Muscle of back (tissue), 11 donors: ENCODE data around the gene DAZAP2. TPM values are rescaled to one million over a fixed set of nuclear protein-coding genes. Genes with fewer than 3 reads are reported as not detected.
"Not testable (repeated sequence)": the region's sequence is repeated elsewhere in the genome, so short reads cannot be mapped to it uniquely, and the experiment has no call there.

ENCODE experiments used
- DNase-seq, 3 donors: peaks; one replicate each; pipeline versions ENCODE4 v3.0.0 to v3.0.0-alpha.2; 2013
- polyA plus RNA-seq, 10 donors: library from polyadenylated mRNA; unstranded; fragments of 120-200 nt; gene quantifications; one replicate each; pipeline ENCODE4 v1.2.1, GENCODE V29; 2013; ENCODE audit not compliant: insufficient read length in 10 of 10

The DAZAP2 gene
- polyA plus RNA-seq, 10 donors = 67.6 to 93.6 (median 82.6) TPM

DNA sequence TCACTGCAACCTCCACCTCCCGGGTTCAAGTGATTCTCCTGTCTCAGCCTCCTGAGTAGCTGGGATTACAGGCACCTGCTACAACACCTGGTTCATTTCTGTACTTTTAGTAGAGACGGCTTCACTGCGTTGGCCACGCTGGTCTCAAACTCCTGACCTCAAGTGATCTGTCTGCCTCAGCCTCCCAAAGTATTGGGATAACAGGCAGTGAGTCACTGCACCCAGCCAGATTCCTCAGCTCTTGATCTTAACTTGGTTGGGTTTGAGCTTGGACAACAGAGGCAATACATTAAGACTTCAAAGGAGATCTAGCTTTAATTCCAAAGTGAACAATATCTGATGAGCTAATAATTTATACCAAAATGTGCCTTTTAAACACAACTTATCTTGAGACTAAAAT is 5.6 kb downstream of the DAZAP2 start:
- DNase-seq = no peak

DNA sequence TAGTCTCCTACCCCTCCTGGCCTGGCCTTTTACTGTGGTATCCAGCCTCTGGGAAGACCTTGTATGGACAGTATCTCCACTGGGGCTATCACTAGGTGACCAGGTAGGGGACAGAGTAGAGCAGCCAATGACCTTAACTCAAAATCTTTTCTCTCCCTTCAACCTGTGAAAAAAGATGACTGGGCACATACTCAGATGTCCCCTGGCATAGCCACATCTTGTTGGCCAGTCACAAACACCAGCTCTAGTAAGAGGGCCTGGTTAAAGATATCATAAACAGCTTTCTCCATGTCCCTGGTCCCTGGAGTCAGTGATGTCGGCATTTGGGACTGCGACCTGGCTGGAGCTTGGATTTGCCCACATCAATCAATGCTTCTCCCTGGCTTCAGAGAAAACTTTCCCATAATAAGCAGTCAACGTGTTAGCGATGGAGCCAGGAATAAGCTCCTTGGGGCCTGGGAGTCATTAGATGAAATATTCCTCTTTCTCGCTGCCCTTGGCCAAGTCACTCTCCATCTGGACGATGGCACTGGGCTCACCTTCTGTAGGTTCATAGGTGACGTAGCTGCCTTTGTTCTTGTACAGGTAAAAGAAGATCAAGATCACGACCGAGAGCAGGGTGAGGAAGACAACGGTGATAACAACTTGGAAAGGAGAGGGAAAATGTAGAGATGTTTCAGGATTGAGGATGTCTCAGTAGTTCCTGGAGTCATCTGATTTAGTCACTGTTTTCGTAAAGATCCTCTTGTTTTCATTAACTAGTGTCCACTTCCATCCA is 7.0 kb downstream of the DAZAP2 start:
- DNase-seq = no peak

DNA sequence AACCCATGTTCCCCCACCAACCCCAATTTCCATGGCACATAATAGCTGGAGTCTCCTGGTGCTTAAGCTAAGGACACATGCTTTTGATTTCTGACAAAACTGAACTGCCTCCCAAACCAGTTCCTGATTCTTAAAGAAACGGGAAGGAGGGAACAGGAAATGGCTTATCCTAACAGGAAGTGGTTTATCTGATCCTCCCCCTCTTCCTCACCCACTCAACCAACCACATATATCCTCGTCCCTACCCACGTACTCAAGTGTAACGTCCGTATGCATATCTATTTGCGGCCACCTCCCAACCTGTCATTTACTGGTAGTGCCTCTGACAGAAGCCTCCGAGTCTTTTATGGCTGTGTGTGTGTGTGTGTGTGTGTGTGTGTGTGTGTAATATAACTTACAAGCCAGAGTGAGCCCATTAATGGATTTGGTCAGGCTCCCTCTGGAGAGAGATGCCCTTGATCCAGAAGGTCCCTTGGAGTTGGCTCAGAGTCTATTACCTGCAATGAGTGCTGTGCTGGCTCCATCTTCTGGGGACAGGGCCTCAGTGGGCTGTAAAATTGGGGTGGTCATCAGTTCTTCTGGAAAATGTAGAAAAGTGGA is 7.7 kb downstream of the DAZAP2 start:
- DNase-seq = peak in 1 of 3 donors; percentile 36

DNA sequence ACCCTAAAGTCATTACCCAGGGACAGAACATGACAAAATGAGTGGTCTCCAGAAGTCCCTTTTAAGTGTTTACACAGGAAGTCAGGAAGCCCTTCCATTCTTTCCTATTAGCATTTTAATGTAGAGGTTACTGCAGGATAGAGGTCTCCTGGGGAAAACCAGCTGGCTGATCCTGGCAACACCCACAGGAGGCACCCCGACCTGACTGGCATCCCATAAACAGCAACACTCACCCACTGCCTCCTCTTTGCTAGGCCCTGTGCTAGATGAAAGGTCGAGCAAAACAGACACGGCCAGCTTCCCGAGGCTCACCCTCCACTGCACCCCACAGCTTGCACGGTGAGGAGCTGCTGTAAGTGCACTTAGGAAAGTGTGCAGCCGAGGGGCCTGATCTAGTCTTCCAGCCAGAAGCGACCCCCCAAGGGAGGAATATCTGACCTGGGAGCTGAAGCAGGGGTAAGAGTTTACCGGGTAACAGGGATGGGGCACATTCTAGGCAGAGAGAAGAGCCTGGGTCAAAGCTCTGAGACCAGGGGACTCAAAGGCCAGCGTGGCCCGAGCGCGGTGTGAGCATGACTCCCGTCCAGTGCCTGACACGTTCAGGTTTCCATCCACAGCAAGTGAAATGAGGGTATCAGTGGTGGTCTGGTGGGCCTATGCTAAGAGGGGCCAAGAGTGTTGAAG is 9.0 kb downstream of the DAZAP2 start:
- no peak for DNase-seq

DNA sequence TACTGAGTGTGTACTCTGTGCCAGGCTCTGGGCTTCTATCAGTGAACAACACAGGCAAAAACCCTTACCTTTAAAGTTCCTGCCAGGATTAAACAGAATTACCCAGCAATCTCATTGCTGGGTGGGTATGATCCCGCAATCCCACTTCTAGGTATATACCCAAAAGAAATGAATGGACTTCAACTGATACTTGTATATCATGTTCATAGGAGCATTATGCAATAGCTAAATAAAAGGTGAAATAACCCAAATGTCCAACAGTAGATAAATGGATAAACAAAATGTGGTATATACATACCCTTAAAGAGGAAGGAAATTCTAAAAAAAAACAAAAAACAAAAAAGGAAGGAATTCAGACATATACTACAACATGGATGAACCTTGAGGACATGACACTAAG is 14.7 kb downstream of the DAZAP2 start:
- no peak for DNase-seq

DNA sequence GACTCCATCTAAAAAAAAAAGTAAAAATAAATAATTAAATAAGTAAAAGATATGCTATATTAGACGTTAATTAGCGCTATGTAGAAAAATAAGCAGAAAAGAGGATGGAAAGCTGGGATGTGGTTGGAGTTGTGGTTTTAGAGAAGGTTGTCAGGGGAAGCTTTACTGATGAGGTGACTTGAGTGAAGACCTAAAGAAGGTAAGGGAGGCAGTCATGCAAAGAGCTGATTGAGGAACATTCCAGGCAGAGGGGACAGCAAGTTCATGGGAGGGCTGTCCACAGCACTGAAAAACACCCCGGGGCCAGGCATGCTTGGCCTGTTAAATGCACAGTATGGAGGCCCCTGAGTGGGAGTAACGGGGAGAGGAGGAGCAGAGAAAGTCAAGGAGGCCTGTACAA is 15.9 kb downstream of the DAZAP2 start:
- no peak for DNase-seq

DNA sequence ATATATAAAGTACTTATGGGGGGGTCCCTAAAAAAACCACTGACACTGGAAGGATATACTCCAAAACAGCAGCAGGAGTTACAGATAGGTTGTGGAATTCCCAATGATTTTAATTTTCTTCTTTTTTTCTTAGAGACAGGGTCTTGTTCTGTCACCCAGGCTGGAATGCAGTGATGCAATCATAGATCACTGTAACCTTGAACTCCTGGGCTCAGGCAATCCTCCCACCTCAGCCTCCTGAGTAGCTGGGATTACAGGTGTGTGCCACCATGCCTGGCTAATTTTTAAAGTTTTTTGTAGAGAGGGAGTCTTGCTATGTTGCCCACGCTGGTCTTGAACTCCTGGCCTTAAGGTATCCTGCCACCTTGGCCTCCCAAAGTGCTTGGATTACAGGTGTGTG is 21.0 kb downstream of the DAZAP2 start:
- not testable (repeated sequence) for DNase-seq

DNA sequence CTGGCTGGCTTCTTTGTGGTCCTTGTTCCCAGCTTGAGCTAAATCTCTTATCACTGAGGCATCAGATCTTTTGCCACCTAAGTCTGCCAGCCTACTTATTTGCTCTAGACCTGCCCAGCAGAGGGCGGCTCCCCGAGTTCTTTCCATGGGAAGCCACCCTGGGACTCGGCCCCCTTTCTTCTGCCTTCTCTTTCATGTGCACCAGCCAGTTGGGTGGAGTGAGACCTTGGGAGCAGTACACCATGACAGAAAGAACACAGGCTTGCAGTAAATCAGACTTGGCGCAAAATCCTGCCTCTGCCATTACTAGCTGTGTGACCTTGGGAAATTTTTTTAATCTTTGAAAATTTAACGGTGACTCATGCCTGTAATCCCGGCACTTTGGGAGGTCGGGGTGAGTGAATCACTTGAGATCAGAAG is 24.1 kb downstream of the DAZAP2 start:
- no peak for DNase-seq

DNA sequence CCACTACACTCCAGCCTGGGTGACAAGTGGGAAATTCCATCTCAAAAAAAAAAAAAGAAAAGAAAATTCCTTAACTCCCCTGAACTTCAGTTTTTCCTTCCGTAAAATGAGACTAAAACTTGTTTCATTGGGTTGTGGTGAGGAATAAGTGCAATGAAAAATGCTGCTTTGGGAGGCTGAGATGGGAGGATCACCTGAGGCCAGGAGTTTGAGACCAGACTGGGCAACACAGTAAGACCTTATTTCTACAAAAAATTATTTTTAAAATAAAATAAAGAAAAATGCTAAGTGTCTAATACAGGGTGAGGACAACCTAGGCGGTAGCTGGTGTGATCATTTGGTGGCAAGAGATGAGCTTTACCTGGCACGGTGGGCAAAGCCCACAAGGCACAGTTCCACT is 24.7 kb downstream of the DAZAP2 start:
- no peak for DNase-seq

DNA sequence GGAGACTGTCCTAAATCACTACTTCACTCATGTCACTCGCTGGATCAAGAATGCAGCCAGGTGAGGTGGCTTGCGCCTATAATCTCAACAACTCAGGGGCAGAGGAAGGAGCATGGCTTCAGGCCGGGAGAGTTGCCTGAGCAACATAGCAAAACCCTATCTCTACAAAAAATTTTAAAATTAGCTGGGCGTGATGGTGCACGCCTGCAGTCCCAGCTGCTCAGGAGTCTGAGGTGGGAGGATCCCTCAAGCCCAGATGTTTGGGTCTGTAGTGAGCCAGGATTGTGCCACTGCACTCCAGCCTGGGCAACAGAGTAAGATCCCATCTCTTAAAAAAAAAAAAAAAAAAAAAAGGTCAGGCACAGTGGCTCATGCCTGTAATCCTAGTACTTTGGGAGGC is 25.7 kb downstream of the DAZAP2 start:
- no peak for DNase-seq

DNA sequence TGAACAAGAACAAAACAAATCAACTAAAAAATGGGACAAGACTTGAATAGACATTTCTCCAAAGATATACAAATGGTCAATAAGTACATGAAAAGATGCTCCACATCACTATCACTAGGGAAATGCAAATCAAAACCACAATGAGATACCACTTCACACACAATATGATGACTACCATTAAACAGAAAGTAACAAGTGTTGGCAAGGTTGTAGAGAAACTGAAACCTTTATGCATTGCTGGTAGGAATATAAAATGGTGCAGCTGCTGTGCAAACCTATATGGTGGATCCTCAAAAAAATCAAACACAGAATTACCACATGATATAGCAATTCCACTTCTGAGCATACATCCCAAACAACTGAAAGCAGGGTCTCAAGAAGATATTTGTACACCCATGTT is 26.4 kb downstream of the DAZAP2 start:
- no peak for DNase-seq

DNA sequence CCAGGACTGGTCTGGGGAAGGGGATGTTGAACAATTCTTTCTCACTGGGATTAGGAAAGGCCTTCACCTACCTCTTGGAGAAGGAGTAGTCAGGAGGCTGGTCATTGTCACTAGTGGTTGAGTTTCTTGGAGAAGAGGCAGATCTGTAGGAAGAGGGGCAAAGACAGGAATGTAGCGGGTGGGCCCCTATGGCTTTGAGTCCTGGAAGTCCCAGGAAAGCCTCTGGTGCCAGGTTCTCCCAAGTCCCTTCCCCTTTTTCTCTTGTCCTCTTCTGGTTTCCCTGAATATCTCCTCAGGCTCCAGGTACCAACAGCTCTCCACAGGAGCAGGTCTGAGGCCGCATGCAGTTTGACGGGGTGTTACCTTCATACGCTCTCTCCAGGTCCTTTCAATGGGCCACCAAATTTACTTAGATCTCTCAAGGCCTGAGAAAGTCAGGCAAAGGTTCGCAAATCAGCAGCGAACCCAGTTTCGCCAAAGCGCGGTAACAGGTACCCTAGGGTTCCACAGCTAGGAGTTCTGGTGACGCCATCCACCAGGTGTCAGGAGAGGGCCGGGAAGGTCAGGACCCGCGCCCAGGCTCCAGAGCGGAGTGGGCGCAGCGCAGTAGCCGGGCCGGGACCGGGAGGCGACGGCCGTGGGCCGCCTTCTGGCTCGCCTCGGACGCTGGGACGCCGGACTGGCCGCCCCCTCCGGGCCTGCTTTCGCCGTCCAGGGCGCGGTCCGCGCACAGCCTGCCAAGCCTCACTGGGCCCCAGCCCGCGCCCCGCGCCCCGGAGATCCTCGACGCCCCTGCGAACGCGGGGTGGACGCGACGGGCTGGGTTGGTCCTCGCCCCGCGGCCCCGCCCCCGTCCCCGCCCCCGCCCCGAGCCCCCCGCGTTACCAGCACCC is 30.8 kb downstream of the DAZAP2 start:
- DNase-seq = peak in 2 of 3 donors; percentile 39 to 63

DNA sequence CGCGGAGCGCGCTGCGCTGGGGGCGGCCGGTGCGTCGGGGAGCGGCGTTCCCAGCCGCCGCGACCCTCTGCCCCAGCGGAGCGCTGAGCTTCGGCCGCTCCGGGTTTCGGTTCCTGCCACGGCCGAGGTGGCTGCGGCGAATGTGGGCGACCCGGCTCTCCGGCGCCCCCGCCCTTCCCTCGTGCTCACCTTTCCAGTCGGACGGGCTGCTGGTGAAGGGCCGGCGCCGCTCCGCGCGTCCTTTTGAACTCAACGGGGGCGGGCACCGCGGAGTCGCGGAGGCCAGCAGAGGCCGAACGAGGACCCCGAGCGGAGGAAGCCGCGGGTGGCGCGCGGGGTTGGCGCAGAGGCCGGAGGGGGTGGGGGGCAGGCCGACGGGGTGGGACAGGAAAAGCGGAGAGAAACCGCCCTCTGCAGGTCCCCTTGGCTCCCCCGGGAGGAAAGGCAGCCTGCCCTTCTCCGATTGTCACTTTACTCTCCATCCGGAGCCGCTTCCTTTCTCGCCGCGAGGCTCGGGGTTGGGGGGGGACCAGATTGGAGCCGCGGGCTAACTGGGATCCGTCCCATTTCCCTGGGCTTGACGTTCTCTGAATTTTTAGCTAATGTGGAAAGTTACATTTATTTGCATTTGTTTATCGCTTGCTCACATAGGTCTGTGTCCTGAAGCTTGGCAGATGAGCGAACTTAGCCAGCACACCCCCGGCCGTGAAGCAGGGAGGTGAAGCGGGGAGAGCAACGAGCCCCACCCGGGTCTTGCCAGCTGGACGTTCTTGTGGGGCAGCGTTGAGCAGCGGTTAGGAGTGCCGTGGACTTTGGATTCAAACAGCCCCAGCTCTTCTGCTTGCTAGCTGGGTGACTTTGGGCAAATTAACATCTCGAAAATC is 31.7 kb downstream of the DAZAP2 start, which contains the start of gene SMAGP:
Gene SMAGP, minus strand, starts transcription at position 349 of the 884 bp plus-strand sequence. CDS start 1,137 bp downstream, outside the sequence.
- DNase-seq = peak in 2 of 3 donors; percentile 34 to 76

DNA sequence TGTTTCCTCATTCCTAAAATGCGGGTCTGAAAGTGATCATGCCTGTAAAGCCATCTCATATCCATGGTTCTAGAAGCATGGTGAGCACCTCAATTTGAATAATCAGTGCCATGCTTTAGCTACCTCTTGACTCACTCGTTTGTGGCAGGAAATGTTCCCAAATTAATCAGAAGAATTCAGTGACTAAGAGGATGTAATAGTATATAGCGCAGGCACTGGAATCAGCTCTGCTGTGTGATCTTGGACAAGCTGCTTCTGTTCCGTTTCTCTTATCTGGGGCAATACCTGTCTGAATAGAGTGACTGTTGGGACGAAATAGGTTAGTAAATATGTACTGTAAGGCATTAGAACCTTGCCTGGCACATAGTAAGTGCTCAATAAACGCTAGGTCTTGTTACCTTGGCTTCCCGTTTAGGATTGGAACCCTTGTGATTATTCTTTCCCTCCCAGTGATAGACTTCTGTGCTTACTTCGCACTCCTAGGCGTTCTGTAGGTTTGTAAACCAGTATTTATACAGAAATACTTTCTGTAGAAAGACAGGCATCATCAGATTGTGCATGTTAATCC is 32.4 kb downstream of the DAZAP2 start:
- peak in 1 of 3 donors; percentile 66 for DNase-seq

DNA sequence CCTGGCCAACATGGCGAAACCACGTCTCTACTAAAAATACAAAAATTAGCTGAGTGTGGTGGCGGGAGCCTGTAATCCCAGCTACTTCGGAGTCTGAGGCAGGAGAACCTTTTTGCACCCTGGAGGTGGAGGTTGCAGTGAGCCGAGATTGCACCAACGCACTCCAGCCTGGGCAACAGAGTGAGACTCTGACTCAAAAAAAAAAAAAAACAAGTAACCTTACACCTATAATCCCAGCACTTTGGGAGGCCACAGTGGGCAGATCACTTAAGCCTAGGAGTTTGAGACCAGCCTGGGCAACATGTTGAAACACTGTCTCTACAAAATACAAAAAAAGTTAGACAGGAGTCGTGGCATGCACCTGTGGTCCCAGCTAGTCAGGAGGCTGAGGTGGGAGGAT is 34.2 kb downstream of the DAZAP2 start:
- DNase-seq = not testable (repeated sequence)

DNA sequence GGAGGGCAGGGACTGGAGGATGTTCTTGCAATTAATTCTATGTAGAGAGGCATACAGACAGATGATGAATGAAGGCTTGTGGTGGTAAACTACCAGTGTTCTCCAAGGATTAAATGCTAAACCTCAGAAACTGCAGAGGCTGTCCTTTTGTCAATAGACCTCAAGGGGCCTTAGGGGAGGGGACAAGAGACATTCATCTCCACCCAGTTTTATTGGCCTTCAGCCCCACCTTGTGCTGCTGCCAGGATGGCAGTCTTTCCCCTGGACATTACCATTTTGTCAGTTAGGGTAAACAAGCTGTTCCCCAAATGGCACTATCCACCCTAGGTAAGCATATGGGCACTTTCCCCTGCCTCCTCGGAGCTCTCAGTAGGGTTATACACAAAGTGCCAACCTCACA is 36.5 kb downstream of the DAZAP2 start:
- no peak for DNase-seq

DNA sequence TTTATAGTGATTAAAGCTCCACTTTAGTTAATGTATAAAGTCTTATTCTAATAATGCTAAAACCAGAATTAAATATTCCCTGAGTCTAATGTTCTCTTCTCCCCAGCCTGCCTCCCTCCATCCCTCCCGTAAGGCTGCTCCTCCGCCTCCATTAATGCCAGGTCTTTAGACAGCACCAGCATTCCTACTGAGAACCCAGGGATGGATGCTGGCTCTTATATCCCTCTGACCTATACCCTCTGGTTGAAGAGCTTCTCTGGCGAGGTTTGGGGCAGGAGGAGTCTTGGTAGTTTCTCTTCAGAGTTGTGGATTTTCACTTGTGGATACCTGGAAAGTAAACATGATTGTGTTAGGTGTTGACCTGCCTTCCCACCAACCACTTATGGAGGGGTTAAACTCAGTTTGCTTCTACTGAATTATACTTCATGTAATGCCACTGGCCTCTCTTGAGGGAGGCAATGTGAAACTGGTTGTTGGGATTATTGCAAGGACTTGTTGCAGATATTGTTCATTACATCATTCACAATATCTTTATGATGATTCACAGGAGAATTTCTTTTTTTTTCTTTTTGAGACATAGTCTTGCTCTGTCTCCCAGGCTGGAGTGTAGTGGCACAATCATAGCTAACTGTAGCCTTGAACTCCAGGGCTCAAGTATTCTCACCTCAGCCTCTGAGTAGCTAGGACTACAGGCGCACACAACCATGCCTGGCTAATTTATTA is 42.7 kb downstream of the DAZAP2 start:
- no peak for DNase-seq

DNA sequence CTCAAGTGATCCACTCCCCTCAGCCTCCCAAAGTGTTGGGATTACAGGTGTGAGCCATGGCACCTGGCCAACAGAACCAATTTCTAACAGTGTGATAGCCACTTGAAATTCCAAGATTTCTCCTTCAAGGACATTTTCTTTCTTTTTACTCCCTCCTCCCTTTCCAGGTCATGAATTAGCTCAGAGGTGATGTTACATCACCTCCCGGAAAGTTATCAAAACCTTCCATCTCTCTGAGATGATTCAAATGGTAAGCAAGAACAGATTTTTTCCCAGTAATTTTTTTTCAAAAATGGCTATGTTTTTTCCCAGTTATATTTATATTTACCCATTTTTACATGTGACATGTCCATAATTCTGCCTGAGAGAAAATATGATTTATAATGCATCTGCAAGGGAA is 47.2 kb downstream of the DAZAP2 start:
- DNase-seq = no peak
